Measurements from ENCODE around the gene CGNL1.

The CGNL1 gene

DNA sequence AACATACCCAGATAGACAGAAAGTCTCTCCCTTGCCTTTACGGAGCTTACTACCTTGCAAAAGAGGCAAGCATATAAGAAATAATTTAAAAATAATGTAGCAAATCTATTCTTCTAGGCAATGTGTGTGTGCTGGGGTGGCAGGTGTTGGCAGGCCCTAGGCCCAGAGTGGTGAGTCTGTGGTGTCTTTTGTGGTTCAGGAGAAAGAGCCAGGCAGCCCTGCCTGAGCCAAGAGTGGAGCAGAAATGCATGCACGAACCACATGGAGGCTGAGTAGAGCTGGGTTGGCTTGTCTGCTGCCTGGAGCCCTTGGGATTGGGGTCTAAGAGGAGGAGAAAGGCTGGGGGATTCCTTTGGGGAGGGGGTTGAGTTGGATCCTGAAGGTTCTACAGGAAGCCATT is 145.2 kb downstream of the CGNL1 start:
- H3K36me3 ChIP-seq (ENCODE audit: low read length), result no peaks in the 10 kb centered on the region
- H2AFZ ChIP-seq (ENCODE audit: low read depth, low read length, severe bottlenecking), result no peak overlapping the region
- no peaks in the 10 kb centered on the region for H3K79me2 ChIP-seq (ENCODE audit: insufficient read depth, low read length)
- no peak overlapping the region for H3K27ac ChIP-seq (ENCODE audit: low read depth, low read length)
- H3K9ac ChIP-seq (ENCODE audit: low read length), result no peak overlapping the region
- no peaks in the 10 kb centered on the region for H4K20me1 ChIP-seq (ENCODE audit: low read depth, low read length)
- H3K27me3 ChIP-seq (ENCODE audit: low read length), result no peaks in the 10 kb centered on the region
- no peaks in the 10 kb centered on the region for H3K9me2 ChIP-seq (replicated peaks; ENCODE audit: insufficient read depth, low read length)
- H3F3A ChIP-seq (ENCODE audit: insufficient read depth), result no peaks in the 10 kb centered on the region
- TF ChIP-seq, protein P1, sequence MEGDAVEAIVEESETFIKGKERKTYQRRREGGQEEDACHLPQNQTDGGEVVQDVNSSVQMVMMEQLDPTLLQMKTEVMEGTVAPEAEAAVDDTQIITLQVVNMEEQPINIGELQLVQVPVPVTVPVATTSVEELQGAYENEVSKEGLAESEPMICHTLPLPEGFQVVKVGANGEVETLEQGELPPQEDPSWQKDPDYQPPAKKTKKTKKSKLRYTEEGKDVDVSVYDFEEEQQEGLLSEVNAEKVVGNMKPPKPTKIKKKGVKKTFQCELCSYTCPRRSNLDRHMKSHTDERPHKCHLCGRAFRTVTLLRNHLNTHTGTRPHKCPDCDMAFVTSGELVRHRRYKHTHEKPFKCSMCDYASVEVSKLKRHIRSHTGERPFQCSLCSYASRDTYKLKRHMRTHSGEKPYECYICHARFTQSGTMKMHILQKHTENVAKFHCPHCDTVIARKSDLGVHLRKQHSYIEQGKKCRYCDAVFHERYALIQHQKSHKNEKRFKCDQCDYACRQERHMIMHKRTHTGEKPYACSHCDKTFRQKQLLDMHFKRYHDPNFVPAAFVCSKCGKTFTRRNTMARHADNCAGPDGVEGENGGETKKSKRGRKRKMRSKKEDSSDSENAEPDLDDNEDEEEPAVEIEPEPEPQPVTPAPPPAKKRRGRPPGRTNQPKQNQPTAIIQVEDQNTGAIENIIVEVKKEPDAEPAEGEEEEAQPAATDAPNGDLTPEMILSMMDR (IDR thresholded peaks at IDR 0.05; ENCODE audit: insufficient read depth, low read length, poor library complexity, severe bottlenecking), result no peak
- TF ChIP-seq EZH2phosphoT487 (conservative IDR thresholded peaks at IDR 0.05; ENCODE audit: low read length), result no peak
- no peaks in the 10 kb centered on the region for H3K9me3 ChIP-seq (ENCODE audit: insufficient read depth, low read length)
- no peak overlapping the region for H3K4me2 ChIP-seq (ENCODE audit: low read depth, low read length, poor library complexity, severe bottlenecking)
- H3K4me3 ChIP-seq (ENCODE audit: insufficient read depth, low read length, poor library complexity, severe bottlenecking), result no peak overlapping the region

- Histone ChIP-seq H3K4me3 (ENCODE audit: insufficient read depth, low read length, poor library complexity, severe bottlenecking) (no peak overlapping the region), H3K79me2 (ENCODE audit: insufficient read depth, low read length) (no peaks in the 10 kb centered on the region), H3F3A (ENCODE audit: insufficient read depth) (no peaks in the 10 kb centered on the region), H3K9me2 (replicated peaks; ENCODE audit: insufficient read depth, low read length) (no peaks in the 10 kb centered on the region), H3K4me2 (ENCODE audit: low read depth, low read length, poor library complexity, severe bottlenecking) (no peak overlapping the region), H4K20me1 (ENCODE audit: low read depth, low read length) (no peaks in the 10 kb centered on the region), H3K27me3 (ENCODE audit: low read length) (no peaks in the 10 kb centered on the region), H3K9me3 (ENCODE audit: insufficient read depth, low read length) (no peaks in the 10 kb centered on the region), H3K36me3 (ENCODE audit: low read length) (no peaks in the 10 kb centered on the region), H2AFZ (ENCODE audit: low read depth, low read length, severe bottlenecking) (no peak overlapping the region), H3K9ac (ENCODE audit: low read length) (no peak overlapping the region), H3K27ac (ENCODE audit: low read depth, low read length) (no peak overlapping the region)
- TF ChIP-seq, protein P1 (IDR thresholded peaks at IDR 0.05; ENCODE audit: insufficient read depth, low read length, poor library complexity, severe bottlenecking), result no peak
- no peak for TF ChIP-seq EZH2phosphoT487 (conservative IDR thresholded peaks at IDR 0.05; ENCODE audit: low read length)
Measured at GRCh38 chr15:57522148-57522547, 145.8 kb downstream of the CGNL1 start.

GRCh38 chr15:57525581-57525980 is 149.3 kb downstream of the CGNL1 start:
- Histone ChIP-seq H3K9ac (ENCODE audit: low read length) (no peak overlapping the region), H3K27me3 (ENCODE audit: low read length) (no peaks in the 10 kb centered on the region), H3F3A (ENCODE audit: insufficient read depth) (no peaks in the 10 kb centered on the region), H3K9me2 (replicated peaks; ENCODE audit: insufficient read depth, low read length) (no peaks in the 10 kb centered on the region), H3K9me3 (ENCODE audit: insufficient read depth, low read length) (no peaks in the 10 kb centered on the region), H3K4me3 (ENCODE audit: insufficient read depth, low read length, poor library complexity, severe bottlenecking) (no peak overlapping the region), H2AFZ (ENCODE audit: low read depth, low read length, severe bottlenecking) (no peak overlapping the region), H3K27ac (ENCODE audit: low read depth, low read length) (no peak overlapping the region), H3K79me2 (ENCODE audit: insufficient read depth, low read length) (no peaks in the 10 kb centered on the region), H3K4me2 (ENCODE audit: low read depth, low read length, poor library complexity, severe bottlenecking) (no peak overlapping the region), H4K20me1 (ENCODE audit: low read depth, low read length) (no peaks in the 10 kb centered on the region), H3K36me3 (ENCODE audit: low read length) (no peaks in the 10 kb centered on the region)
- TF ChIP-seq EZH2phosphoT487 (conservative IDR thresholded peaks at IDR 0.05; ENCODE audit: low read length), result no peak
- TF ChIP-seq, protein P1 (IDR thresholded peaks at IDR 0.05; ENCODE audit: insufficient read depth, low read length, poor library complexity, severe bottlenecking), result no peak

Data from SU-DHL-6 (cell line).